Ishikawa (cell line): ENCODE results near the gene EML1.

ENCODE experiments used
- CREB1 ChIP-seq: IDR thresholded peaks from 2 replicates; pipeline ENCODE4 v1.6.1; 2012; ENCODE audit warnings: low read depth
- EP300 ChIP-seq: IDR thresholded peaks from 2 replicates; pipeline ENCODE4 v1.6.1; 2012; ENCODE audit warnings: borderline replicate concordance
- FOXM1 ChIP-seq: IDR thresholded peaks from 2 replicates; pipeline ENCODE4 v1.6.1; 2012; ENCODE audit warnings: low read depth, borderline replicate concordance
- RAD21 ChIP-seq: IDR thresholded peaks from 2 replicates; pipeline ENCODE4 v1.6.1; 2012; ENCODE audit warnings: low read depth
- TAF1 ChIP-seq: IDR thresholded peaks from 2 replicates; pipeline ENCODE4 v1.6.1; 2012; ENCODE audit warnings: low read depth, mild to moderate bottlenecking
- TEAD4 ChIP-seq: IDR thresholded peaks from 2 replicates; pipeline ENCODE4 v1.6.1; 2012
- YY1 ChIP-seq: IDR thresholded peaks from 2 replicates; pipeline ENCODE4 v1.6.1; 2012; ENCODE audit warnings: low read depth
- TF ChIP-seq, protein P1 (sequence below): IDR thresholded peaks from 2 replicates; pipeline ENCODE4 v1.6.1; 2012
- TF ChIP-seq, protein P2 (sequence below): IDR thresholded peaks from 2 replicates; pipeline ENCODE4 v1.6.1; 2012; ENCODE audit warnings: low read depth, mild to moderate bottlenecking

DNA sequence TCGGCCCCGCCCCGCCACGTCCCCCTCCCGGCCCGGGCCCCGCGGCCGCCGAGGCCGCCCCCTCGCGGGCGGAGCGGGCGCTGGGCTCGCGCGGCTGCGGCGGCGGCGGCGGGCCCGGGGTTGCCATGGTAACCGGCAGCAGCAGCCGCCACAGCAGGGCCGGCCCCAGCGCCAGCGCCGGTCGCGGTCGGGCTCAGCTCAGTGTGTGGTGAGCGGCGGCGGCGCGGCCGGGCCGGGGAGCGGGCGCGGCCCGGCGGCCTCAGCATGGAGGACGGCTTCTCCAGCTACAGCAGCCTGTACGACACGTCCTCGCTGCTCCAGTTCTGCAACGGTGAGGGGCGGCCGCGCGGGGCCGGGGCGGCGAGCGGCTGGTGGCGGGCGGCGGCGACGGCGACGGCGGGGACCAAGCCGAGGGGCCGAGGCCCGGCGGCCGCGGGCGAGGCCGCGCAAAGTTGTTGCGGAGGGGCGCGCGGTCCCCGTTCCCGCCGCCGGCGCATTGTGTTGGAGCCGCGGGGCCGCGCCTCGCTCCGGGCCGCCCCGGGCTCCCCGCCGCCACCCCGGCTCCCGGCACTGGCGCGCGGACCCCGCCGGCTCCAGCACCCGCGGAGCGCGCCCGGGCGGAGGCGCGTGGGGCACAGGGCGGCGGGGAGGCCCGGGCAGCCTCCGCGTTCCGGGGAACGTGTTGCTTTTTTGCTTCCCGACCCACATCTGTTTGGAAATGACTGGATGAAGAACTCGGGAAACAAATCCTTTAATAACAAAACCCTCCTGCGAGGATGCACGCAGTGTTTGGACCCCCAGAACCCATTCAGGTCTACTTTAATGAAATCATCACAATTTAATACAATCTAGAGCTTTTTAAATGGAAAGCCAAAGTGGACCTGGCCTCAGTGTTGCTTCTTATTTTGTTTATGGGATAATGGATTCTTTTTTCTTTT is at the start of gene EML1:
- no peak for TF ChIP-seq TEAD4
- TF ChIP-seq, protein P1, sequence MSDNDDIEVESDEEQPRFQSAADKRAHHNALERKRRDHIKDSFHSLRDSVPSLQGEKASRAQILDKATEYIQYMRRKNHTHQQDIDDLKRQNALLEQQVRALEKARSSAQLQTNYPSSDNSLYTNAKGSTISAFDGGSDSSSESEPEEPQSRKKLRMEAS, result no peak
- no peak for TF ChIP-seq CREB1
- TF ChIP-seq TAF1, result no peak
- no peak for TF ChIP-seq EP300
- TF ChIP-seq FOXM1, result no peak
- no peak for TF ChIP-seq RAD21
- TF ChIP-seq, protein P2, sequence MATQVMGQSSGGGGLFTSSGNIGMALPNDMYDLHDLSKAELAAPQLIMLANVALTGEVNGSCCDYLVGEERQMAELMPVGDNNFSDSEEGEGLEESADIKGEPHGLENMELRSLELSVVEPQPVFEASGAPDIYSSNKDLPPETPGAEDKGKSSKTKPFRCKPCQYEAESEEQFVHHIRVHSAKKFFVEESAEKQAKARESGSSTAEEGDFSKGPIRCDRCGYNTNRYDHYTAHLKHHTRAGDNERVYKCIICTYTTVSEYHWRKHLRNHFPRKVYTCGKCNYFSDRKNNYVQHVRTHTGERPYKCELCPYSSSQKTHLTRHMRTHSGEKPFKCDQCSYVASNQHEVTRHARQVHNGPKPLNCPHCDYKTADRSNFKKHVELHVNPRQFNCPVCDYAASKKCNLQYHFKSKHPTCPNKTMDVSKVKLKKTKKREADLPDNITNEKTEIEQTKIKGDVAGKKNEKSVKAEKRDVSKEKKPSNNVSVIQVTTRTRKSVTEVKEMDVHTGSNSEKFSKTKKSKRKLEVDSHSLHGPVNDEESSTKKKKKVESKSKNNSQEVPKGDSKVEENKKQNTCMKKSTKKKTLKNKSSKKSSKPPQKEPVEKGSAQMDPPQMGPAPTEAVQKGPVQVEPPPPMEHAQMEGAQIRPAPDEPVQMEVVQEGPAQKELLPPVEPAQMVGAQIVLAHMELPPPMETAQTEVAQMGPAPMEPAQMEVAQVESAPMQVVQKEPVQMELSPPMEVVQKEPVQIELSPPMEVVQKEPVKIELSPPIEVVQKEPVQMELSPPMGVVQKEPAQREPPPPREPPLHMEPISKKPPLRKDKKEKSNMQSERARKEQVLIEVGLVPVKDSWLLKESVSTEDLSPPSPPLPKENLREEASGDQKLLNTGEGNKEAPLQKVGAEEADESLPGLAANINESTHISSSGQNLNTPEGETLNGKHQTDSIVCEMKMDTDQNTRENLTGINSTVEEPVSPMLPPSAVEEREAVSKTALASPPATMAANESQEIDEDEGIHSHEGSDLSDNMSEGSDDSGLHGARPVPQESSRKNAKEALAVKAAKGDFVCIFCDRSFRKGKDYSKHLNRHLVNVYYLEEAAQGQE, result no peak
- TF ChIP-seq YY1, result no peak
